ENCODE results near the gene SEL1L2.
"Not testable (repeated sequence)": the region's sequence is repeated elsewhere in the genome, so short reads cannot be mapped to it uniquely, and the experiment has no call there.

Gene SEL1L2

GRCh38 chr20:13995841-13996240 is 5.4 kb upstream of the SEL1L2 start:
- H3K27me3 ChIP-seq (ENCODE audit: insufficient read depth, low read length, poor library complexity, severe bottlenecking) = no peaks in the 10 kb centered on the region
- peaks cover 3% of the 10 kb centered on the region; the same call in 1 of the 2 replicates for H3K9me3 ChIP-seq (ENCODE audit: insufficient read depth, low read depth, low read length)
- H3K4me3 ChIP-seq (ENCODE audit: low read length, poor library complexity, severe bottlenecking) = no peak overlapping the region
- H4K20me1 ChIP-seq (ENCODE audit: insufficient read depth, low read length, poor library complexity, severe bottlenecking) = no peaks in the 10 kb centered on the region
- no peaks in the 10 kb centered on the region for H3K4me1 ChIP-seq (ENCODE audit: insufficient read depth, low read length, poor library complexity, severe bottlenecking)
- no peak overlapping the region for H2AFZ ChIP-seq (ENCODE audit: low read length)
- TF ChIP-seq EZH2phosphoT487 (IDR thresholded peaks at IDR 0.05; ENCODE audit: borderline replicate concordance) (no peak), CTCF (conservative IDR thresholded peaks at IDR 0.05; ENCODE audit: low read length) (no peak)
- H3K79me2 ChIP-seq (ENCODE audit: insufficient read depth, low read length) = no peaks in the 10 kb centered on the region
- no peak overlapping the region for H3K4me2 ChIP-seq (ENCODE audit: low read depth, low read length, poor library complexity, severe bottlenecking)
- H3K9me2 ChIP-seq (replicated peaks; ENCODE audit: low read depth, low read length) = no peaks in the 10 kb centered on the region
- no peak overlapping the region for H3K9ac ChIP-seq (ENCODE audit: low read depth, low read length, poor library complexity, severe bottlenecking)
- no peaks in the 10 kb centered on the region for H3F3A ChIP-seq (ENCODE audit: low read depth)
- no peaks in the 10 kb centered on the region for H3K36me3 ChIP-seq (ENCODE audit: insufficient read depth, low read length)

GRCh38 chr20:13995086-13995665 is 4.8 kb upstream of the SEL1L2 start, which contains the start of gene MACROD2:
TSS of gene MACROD2 (plus strand) at chr20:13995516.
- no peaks in the 10 kb centered on the region for H3F3A ChIP-seq (ENCODE audit: low read depth)
- no peak for TF ChIP-seq CTCF (conservative IDR thresholded peaks at IDR 0.05; ENCODE audit: low read length)
- no peak for TF ChIP-seq EZH2phosphoT487 (IDR thresholded peaks at IDR 0.05; ENCODE audit: borderline replicate concordance)
- H3K4me3 ChIP-seq (ENCODE audit: low read length, poor library complexity, severe bottlenecking) = no peak within 1 kb of the TSS
- H3K4me1 ChIP-seq (ENCODE audit: insufficient read depth, low read length, poor library complexity, severe bottlenecking) = no peaks in the 10 kb centered on the region
- H3K79me2 ChIP-seq (ENCODE audit: insufficient read depth, low read length) = no peaks in the 10 kb centered on the region
- H2AFZ ChIP-seq (ENCODE audit: low read length) = no peak within 1 kb of the TSS
- no peaks in the 10 kb centered on the region for H3K36me3 ChIP-seq (ENCODE audit: insufficient read depth, low read length)
- H4K20me1 ChIP-seq (ENCODE audit: insufficient read depth, low read length, poor library complexity, severe bottlenecking) = no peaks in the 10 kb centered on the region
- H3K9me3 ChIP-seq (ENCODE audit: insufficient read depth, low read depth, low read length) = peaks cover 3% of the 10 kb centered on the region; the same call in 1 of the 2 replicates
- no peak within 1 kb of the TSS for H3K9ac ChIP-seq (ENCODE audit: low read depth, low read length, poor library complexity, severe bottlenecking)
- no peak within 1 kb of the TSS for H3K4me2 ChIP-seq (ENCODE audit: low read depth, low read length, poor library complexity, severe bottlenecking)
- no peaks in the 10 kb centered on the region for H3K27me3 ChIP-seq (ENCODE audit: insufficient read depth, low read length, poor library complexity, severe bottlenecking)
- no peaks in the 10 kb centered on the region for H3K9me2 ChIP-seq (replicated peaks; ENCODE audit: low read depth, low read length)

GRCh38 chr20:13991955-13992354 is 1.5 kb upstream of the SEL1L2 start:
- H3K9ac ChIP-seq (ENCODE audit: low read depth, low read length, poor library complexity, severe bottlenecking); H3K27me3 ChIP-seq (ENCODE audit: insufficient read depth, low read length, poor library complexity, severe bottlenecking); H3K4me3 ChIP-seq (ENCODE audit: low read length, poor library complexity, severe bottlenecking); H4K20me1 ChIP-seq (ENCODE audit: insufficient read depth, low read length, poor library complexity, severe bottlenecking); H3K79me2 ChIP-seq (ENCODE audit: insufficient read depth, low read length); H3K36me3 ChIP-seq (ENCODE audit: insufficient read depth, low read length); H3K9me2 ChIP-seq (replicated peaks; ENCODE audit: low read depth, low read length); H3K9me3 ChIP-seq (ENCODE audit: insufficient read depth, low read depth, low read length); H3K4me2 ChIP-seq (ENCODE audit: low read depth, low read length, poor library complexity, severe bottlenecking); H2AFZ ChIP-seq (ENCODE audit: low read length); H3F3A ChIP-seq (ENCODE audit: low read depth); H3K4me1 ChIP-seq (ENCODE audit: insufficient read depth, low read length, poor library complexity, severe bottlenecking): not testable (repeated sequence)

- Histone ChIP-seq H4K20me1 (ENCODE audit: insufficient read depth, low read length, poor library complexity, severe bottlenecking) (no peaks in the 10 kb centered on the region), H3K9me3 (ENCODE audit: insufficient read depth, low read depth, low read length) (peaks cover 3% of the 10 kb centered on the region; the same call in 1 of the 2 replicates), H2AFZ (ENCODE audit: low read length) (no peak overlapping the region), H3K4me2 (ENCODE audit: low read depth, low read length, poor library complexity, severe bottlenecking) (no peak overlapping the region), H3K9me2 (replicated peaks; ENCODE audit: low read depth, low read length) (no peaks in the 10 kb centered on the region), H3K4me1 (ENCODE audit: insufficient read depth, low read length, poor library complexity, severe bottlenecking) (no peaks in the 10 kb centered on the region), H3K36me3 (ENCODE audit: insufficient read depth, low read length) (no peaks in the 10 kb centered on the region), H3K9ac (ENCODE audit: low read depth, low read length, poor library complexity, severe bottlenecking) (no peak overlapping the region), H3K4me3 (ENCODE audit: low read length, poor library complexity, severe bottlenecking) (no peak overlapping the region), H3K79me2 (ENCODE audit: insufficient read depth, low read length) (no peaks in the 10 kb centered on the region), H3F3A (ENCODE audit: low read depth) (no peaks in the 10 kb centered on the region), H3K27me3 (ENCODE audit: insufficient read depth, low read length, poor library complexity, severe bottlenecking) (no peaks in the 10 kb centered on the region)
- TF ChIP-seq CTCF (conservative IDR thresholded peaks at IDR 0.05; ENCODE audit: low read length) = no peak
- TF ChIP-seq EZH2phosphoT487 (IDR thresholded peaks at IDR 0.05; ENCODE audit: borderline replicate concordance) = no peak
Observed at GRCh38 chr20:13991311-13991710, 897 bp upstream of the SEL1L2 start.
